Esophagus squamous epithelium (tissue), 4 donors: ENCODE results near the gene OTOG.

Experiments used
- CTCF ChIP-seq, 6 experiments: fragments of 450-650 bp in 4 of 6; fragments of 200-600 bp in 2 of 6; sonication (generic) in 2 of 6; IDR thresholded peaks; one replicate each; pipeline ENCODE4 v1.5.1; 2016 to 2019; ENCODE audit warnings: antibody characterized with exemption in 6 of 6, mild to moderate bottlenecking in 4 of 6, moderate library complexity in 4 of 6
- POLR2A ChIP-seq, 4 donors: fragments of 450-650 bp; IDR thresholded peaks; one replicate each; pipeline ENCODE4 v1.6.1; 2017; ENCODE audit warnings: antibody characterized with exemption in 4 of 4, mild to moderate bottlenecking in 4 of 4, moderate library complexity in 3 of 4

- TF ChIP-seq CTCF (IDR thresholded peaks at IDR 0.05) = no peak
- no peak for TF ChIP-seq POLR2A (IDR thresholded peaks at IDR 0.05)
These were observed 4.9 kb downstream of the OTOG start for GRCh38 chr11:17552041-17552355.
